ENCODE data around the gene GNAI1. TPM values are rescaled to one million over a fixed set of nuclear protein-coding genes. Genes with fewer than 3 reads are reported as not detected.

Gene GNAI1
- total RNA-seq, 2 donors from 2014 or later: not detected

- H3K4me1 Mint-ChIP-seq: no peaks in the 10 kb centered on the region
- peaks cover 3% of the 10 kb centered on the region for H3K9me3 Mint-ChIP-seq
- no peak overlapping the region for H3K27ac Mint-ChIP-seq
- no peaks in the 10 kb centered on the region for H3K36me3 Mint-ChIP-seq (ENCODE audit: low read depth)
- ATAC-seq (replicated peaks): no peak
- no peak overlapping the region for H3K4me3 Mint-ChIP-seq
- no peaks in the 10 kb centered on the region for H3K27me3 Mint-ChIP-seq
These were observed 30.5 kb downstream of the GNAI1 start for GRCh38 chr7:80165177-80165576.

- Mint-ChIP-seq H3K27ac (no peak overlapping the region), H3K36me3 (ENCODE audit: low read depth) (no peaks in the 10 kb centered on the region), H3K4me1 (no peaks in the 10 kb centered on the region), H3K9me3 (peaks cover 5% of the 10 kb centered on the region), H3K27me3 (no peaks in the 10 kb centered on the region), H3K4me3 (no peak overlapping the region)
- ATAC-seq (replicated peaks): no peak
These were observed 35.8 kb downstream of the GNAI1 start for GRCh38 chr7:80170445-80170844.

DNA sequence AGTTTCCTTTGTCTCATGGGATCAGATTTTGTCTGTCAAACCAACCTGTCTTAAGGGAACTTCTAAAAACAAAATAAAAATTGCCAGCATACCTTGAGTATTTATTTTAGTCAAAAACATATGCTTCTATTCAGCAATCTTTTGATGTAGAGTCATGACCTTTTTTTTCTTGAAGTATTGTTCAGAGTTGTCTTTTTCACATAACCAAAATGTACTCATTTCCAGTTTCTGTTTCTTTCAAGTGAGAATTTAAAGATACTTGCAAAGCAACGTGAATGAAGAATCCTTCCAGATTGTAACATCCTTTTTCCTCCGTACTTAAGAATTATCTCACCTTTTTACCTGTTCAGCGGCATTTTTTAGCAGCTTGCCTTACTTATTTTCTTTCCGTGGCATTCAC is 37.8 kb downstream of the GNAI1 start:
- Mint-ChIP-seq H3K4me3 (no peak overlapping the region), H3K27ac (no peak overlapping the region)
- ATAC-seq (replicated peaks): no peak

DNA sequence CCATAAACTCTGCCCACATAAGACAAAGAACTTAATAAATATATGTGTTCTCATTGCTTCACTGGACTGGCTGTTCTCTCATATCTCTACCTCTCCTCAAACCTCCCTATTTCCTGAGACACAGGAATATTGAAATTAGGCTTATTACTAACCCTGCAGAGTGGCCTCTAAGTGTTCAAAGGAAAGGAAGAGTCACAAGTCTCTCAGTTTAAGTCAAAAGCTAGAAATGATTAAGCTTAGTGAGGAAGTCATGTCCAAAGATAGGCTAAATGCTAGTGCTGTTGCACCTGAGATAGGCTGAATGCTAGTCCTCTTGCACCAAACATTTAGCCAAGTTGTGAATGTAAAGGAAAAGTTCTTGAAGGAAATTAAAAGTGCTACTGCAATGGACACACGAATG is 41.1 kb downstream of the GNAI1 start:
- H3K36me3 Mint-ChIP-seq (ENCODE audit: low read depth): no peaks in the 10 kb centered on the region
- H3K27ac Mint-ChIP-seq: no peak overlapping the region
- no peaks in the 10 kb centered on the region for H3K27me3 Mint-ChIP-seq
- H3K4me3 Mint-ChIP-seq: no peak overlapping the region
- H3K9me3 Mint-ChIP-seq: peaks cover 5% of the 10 kb centered on the region
- H3K4me1 Mint-ChIP-seq: no peaks in the 10 kb centered on the region
- no peak for ATAC-seq (replicated peaks)

More for the DNA sequence above, 37.8 kb downstream of the GNAI1 start:
- peaks cover 5% of the 10 kb centered on the region for H3K9me3 Mint-ChIP-seq
- no peaks in the 10 kb centered on the region for H3K27me3 Mint-ChIP-seq
- no peaks in the 10 kb centered on the region for H3K36me3 Mint-ChIP-seq (ENCODE audit: low read depth)
- H3K4me1 Mint-ChIP-seq: no peaks in the 10 kb centered on the region

GRCh38 chr7:80181411-80181810 is 46.8 kb downstream of the GNAI1 start:
- Mint-ChIP-seq H3K9me3 (peaks cover 9% of the 10 kb centered on the region), H3K4me3 (no peak overlapping the region), H3K27ac (no peak overlapping the region), H3K36me3 (ENCODE audit: low read depth) (no peaks in the 10 kb centered on the region), H3K27me3 (no peaks in the 10 kb centered on the region), H3K4me1 (no peaks in the 10 kb centered on the region)
- ATAC-seq (replicated peaks): no peak

DNA sequence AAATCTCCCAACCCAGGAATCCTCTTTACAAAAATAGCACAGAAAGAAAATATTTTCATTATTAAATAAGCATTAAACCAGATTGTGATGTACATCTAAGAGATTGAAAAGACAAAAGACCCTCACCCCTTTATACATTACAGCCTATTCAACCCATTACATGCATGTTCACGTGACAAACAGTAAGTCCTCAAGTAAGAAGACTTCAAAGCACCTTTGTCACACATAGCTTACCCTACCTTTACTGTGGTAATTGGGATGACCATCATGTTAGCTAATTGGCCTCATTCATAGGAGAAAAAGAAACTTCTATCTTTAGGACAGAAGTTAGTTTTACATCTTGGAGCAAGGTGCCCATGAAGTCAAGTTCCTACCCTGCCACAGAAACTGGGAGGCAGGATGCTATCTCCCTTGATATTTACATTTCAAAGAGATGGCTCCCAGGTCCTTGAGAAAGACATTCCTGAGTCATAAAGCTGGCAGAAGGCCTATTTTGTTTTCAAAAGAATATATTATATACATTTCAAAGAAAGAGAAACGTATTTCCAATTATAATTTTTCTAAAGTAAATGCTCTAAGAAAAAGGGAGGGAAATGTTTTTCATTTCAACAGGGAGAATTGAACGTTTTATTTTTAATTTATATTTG is 48.1 kb downstream of the GNAI1 start:
- Mint-ChIP-seq H3K36me3 (ENCODE audit: low read depth) (no peaks in the 10 kb centered on the region), H3K9me3 (peaks cover 11% of the 10 kb centered on the region), H3K27ac (no peak overlapping the region), H3K27me3 (no peaks in the 10 kb centered on the region), H3K4me1 (no peaks in the 10 kb centered on the region), H3K4me3 (no peak overlapping the region)
- ATAC-seq (replicated peaks): no peak

- H3K4me1 Mint-ChIP-seq: no peaks in the 10 kb centered on the region
- no peaks in the 10 kb centered on the region for H3K27me3 Mint-ChIP-seq
- ATAC-seq (replicated peaks): no peak
- peaks cover 12% of the 10 kb centered on the region for H3K9me3 Mint-ChIP-seq
- no peak overlapping the region for H3K27ac Mint-ChIP-seq
- H3K36me3 Mint-ChIP-seq (ENCODE audit: low read depth): no peaks in the 10 kb centered on the region
- H3K4me3 Mint-ChIP-seq: no peak overlapping the region
These were observed 48.7 kb downstream of the GNAI1 start for GRCh38 chr7:80183351-80183750.

DNA sequence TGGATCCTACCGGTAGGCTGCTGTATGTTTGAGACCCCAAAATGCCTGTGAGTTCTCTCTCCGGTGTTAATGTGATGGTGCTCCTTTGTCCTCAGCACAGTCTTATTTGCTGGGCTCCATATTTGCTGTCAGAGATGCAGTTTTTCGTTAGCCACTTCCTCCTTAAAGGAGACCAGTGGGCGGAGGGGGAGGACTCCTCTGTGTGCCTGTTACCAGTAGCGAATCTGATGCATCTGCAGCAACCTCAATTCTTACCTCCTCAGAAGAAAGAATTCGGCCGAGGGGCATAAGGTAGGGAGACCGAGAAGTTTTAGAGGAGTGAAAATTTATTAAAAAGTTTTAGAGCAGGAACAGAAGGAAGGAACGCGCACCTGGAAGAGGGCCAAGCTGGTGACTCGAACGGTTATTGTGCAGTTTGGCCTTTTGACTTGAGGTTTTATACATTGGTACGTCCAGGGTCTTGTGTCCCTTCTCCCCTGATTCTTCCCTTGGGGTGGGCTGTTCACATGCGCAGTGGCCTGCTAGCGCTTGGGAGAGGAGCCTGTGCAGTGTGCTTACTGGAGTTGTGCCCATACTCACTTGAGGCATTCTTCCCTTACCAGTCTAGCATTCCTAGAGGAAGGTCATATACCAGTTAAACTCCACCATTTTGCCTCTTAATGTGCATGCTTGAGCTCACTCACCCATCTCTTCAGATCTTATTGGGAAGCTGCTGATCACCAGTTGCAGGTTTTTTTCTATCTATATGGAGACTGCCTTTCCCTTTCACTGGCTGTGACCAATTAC is 49.5 kb downstream of the GNAI1 start:
- Mint-ChIP-seq H3K36me3 (ENCODE audit: low read depth) (no peaks in the 10 kb centered on the region), H3K9me3 (peaks cover 15% of the 10 kb centered on the region), H3K4me1 (no peaks in the 10 kb centered on the region), H3K27ac (no peak overlapping the region), H3K4me3 (no peak overlapping the region), H3K27me3 (no peaks in the 10 kb centered on the region)
- no peak for ATAC-seq (replicated peaks)

- Mint-ChIP-seq H3K4me3 (no peak overlapping the region), H3K27ac (no peak overlapping the region)
- no peak for ATAC-seq (replicated peaks)
These were observed 50.1 kb downstream of the GNAI1 start for GRCh38 chr7:80184693-80185092.

DNA sequence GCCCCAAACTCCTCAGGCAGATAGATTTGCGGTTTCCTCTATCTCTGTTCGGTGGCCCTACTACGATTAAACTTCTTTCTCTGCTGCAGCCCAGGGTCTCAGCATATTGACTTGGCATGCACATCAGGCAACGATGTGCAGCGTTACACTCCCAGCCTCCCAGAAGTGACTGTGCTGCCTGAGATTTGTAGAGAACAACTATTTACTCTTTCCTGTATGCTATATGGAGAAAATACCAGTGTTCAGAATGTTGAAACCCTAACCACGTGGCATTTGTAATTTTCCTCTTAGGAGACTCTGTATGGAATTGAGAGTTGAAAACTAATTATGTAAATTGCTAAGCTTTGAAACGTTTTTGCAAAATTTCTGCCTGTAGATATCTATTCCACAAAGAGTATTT is 50.9 kb downstream of the GNAI1 start:
- Mint-ChIP-seq H3K4me1 (no peaks in the 10 kb centered on the region), H3K9me3 (peaks cover 20% of the 10 kb centered on the region), H3K27me3 (no peaks in the 10 kb centered on the region)

More at GRCh38 chr7:80184693-80185092, 50.1 kb downstream of the GNAI1 start:
- Mint-ChIP-seq H3K9me3 (peaks cover 20% of the 10 kb centered on the region), H3K4me1 (no peaks in the 10 kb centered on the region), H3K27me3 (no peaks in the 10 kb centered on the region), H3K36me3 (ENCODE audit: low read depth) (no peaks in the 10 kb centered on the region)

DNA sequence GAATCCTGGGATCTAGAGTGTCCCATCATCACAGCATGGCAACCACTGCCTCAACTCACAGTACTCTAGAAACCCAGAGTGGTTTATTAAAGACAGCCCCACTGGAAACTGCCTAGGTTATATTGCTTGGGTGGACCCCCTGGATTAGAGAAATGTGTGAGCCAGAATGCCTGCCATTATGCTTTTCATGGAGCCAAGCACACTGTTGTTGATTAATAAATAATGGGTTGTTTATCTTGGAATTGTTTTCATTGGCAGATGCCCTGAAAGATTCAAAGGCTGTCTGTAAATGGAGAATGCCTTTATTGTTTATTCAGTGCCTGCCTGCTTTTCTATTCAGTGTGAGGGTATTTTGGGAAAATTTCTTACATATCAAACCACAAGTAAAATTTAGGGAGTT is 52.1 kb downstream of the GNAI1 start:
- no peaks in the 10 kb centered on the region for H3K4me1 Mint-ChIP-seq
- ATAC-seq (replicated peaks): no peak
- H3K36me3 Mint-ChIP-seq (ENCODE audit: low read depth): no peaks in the 10 kb centered on the region
- peaks cover 20% of the 10 kb centered on the region for H3K9me3 Mint-ChIP-seq
- no peaks in the 10 kb centered on the region for H3K27me3 Mint-ChIP-seq
- H3K4me3 Mint-ChIP-seq: no peak overlapping the region
- no peak overlapping the region for H3K27ac Mint-ChIP-seq

More for the DNA sequence above, 50.9 kb downstream of the GNAI1 start:
- H3K36me3 Mint-ChIP-seq (ENCODE audit: low read depth): no peaks in the 10 kb centered on the region
- ATAC-seq (replicated peaks): no peak
- H3K4me3 Mint-ChIP-seq: no peak overlapping the region
- no peak overlapping the region for H3K27ac Mint-ChIP-seq

- H3K4me1 Mint-ChIP-seq: no peaks in the 10 kb centered on the region
- no peak overlapping the region for H3K4me3 Mint-ChIP-seq
- no peak overlapping the region for H3K27ac Mint-ChIP-seq
- H3K9me3 Mint-ChIP-seq: peaks cover 20% of the 10 kb centered on the region
- no peak for ATAC-seq (replicated peaks)
- no peaks in the 10 kb centered on the region for H3K36me3 Mint-ChIP-seq (ENCODE audit: low read depth)
- H3K27me3 Mint-ChIP-seq: no peaks in the 10 kb centered on the region
These were observed 52.6 kb downstream of the GNAI1 start for GRCh38 chr7:80187279-80187678.

- H3K36me3 Mint-ChIP-seq (ENCODE audit: low read depth): no peaks in the 10 kb centered on the region
- peaks cover 20% of the 10 kb centered on the region for H3K9me3 Mint-ChIP-seq
- H3K27me3 Mint-ChIP-seq: no peaks in the 10 kb centered on the region
- no peak overlapping the region for H3K27ac Mint-ChIP-seq
- ATAC-seq (replicated peaks): no peak
- H3K4me1 Mint-ChIP-seq: no peaks in the 10 kb centered on the region
- H3K4me3 Mint-ChIP-seq: no peak overlapping the region
These were observed 53.1 kb downstream of the GNAI1 start for GRCh38 chr7:80187727-80188126.

GRCh38 chr7:80189638-80190037 is 55.0 kb downstream of the GNAI1 start:
- no peaks in the 10 kb centered on the region for H3K27me3 Mint-ChIP-seq
- peaks cover 20% of the 10 kb centered on the region for H3K9me3 Mint-ChIP-seq
- ATAC-seq (replicated peaks): no peak
- no peak overlapping the region for H3K4me3 Mint-ChIP-seq
- H3K27ac Mint-ChIP-seq: no peak overlapping the region
- no peaks in the 10 kb centered on the region for H3K36me3 Mint-ChIP-seq (ENCODE audit: low read depth)
- no peaks in the 10 kb centered on the region for H3K4me1 Mint-ChIP-seq

DNA sequence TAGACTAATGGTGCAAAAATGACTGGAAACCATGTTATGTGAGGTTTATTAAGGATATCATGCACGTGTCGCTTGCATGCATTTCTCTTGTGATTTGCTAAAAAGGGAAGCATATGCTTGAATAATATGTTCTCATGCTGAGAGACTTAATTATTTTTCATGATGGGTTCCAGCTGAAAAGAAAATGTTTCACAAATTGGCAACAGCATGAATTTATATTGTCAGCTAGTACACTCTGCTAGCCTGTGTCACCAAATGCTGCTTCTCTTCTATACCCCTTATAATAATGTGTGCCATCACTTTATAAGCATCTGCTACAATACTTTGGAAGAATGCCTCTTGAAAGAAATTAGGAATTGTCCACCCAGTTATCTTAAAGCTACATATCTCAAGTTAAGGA is 63.0 kb downstream of the GNAI1 start:
- Mint-ChIP-seq H3K27ac (no peak overlapping the region), H3K27me3 (no peaks in the 10 kb centered on the region), H3K4me1 (no peaks in the 10 kb centered on the region), H3K4me3 (no peak overlapping the region), H3K9me3 (peaks cover 5% of the 10 kb centered on the region), H3K36me3 (ENCODE audit: low read depth) (no peaks in the 10 kb centered on the region)
- ATAC-seq (replicated peaks): no peak

Measured in activated T-helper 17 cell treated with anti-CD3 and anti-CD28 coated beads, Interleukin-2, amount 50 U/mL, for 72 hours (primary cell).